HEK293T (cell line): Measurements from ENCODE around the gene CD200R1L.

ENCODE experiments used
- ARNT ChIP-seq: fragments of 450-650 bp; IDR thresholded peaks from 2 replicates; pipeline ENCODE4 v1.6.1; 2017; ENCODE audit warnings: mild to moderate bottlenecking
- CTBP1 ChIP-seq: fragments of 450-650 bp; IDR thresholded peaks from 2 replicates; pipeline ENCODE4 v1.6.1; 2016; ENCODE audit warnings: borderline replicate concordance

DNA sequence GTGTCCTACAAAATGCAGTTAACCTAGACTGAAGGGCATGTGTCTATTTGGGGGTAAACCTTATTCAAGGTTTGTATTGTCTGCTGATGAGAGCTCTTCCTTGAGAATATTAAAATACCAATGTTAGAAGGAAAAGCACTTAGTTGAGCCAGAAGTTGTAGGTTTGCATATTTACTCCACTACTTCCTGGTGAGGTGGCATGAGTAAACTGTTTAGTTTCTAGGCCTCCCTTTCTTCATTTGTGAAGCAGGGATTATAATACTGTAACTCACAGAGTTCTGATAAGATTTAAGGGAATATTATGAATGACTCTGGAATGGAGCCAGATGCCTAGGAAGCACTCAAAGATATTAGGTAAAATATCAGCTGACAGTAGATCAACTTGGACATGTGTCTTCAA lies 46.7 kb downstream of the CD200R1L start:
- TF ChIP-seq CTBP1 (no peak), ARNT (no peak)
